ACHN (cell line): ENCODE results near the gene ZFYVE16.
A peak's percentile ranks its signal among the peaks of the same experiment; 100 is the strongest.
"Not testable (repeated sequence)": the region's sequence is repeated elsewhere in the genome, so short reads cannot be mapped to it uniquely, and the experiment has no call there.

Experiments used
- DNase-seq: peaks from one replicate; pipeline ENCODE4 v3.0.0-alpha.2; 2015
- in situ Hi-C: cut with HindIII; loops from 2 replicates; pipeline ENCODE4 v1.10.0; 2017; ENCODE audit warnings: low sequenced_read_pairs, low pct_ligation_motif_present, low pct_unique_long_range_greater_than_20kb

Gene ZFYVE16

GRCh38 chr5:80408484-80409366 is 861 bp downstream of the ZFYVE16 start:
- DNase-seq = peak; percentile 60
- in situ Hi-C loops = no loop called here

- no peak for DNase-seq
- in situ Hi-C loops = no loop called here
These were observed 1.6 kb downstream of the ZFYVE16 start for GRCh38 chr5:80409367-80409966.

GRCh38 chr5:80411589-80412219 is 3.8 kb downstream of the ZFYVE16 start:
- no peak for DNase-seq
- in situ Hi-C loops = no loop called here

- in situ Hi-C loops = no loop called here
- DNase-seq = no peak
These were observed 6.2 kb downstream of the ZFYVE16 start for GRCh38 chr5:80414113-80414512.

- in situ Hi-C loops = no loop called here
- DNase-seq = no peak
These were observed 10.1 kb downstream of the ZFYVE16 start for GRCh38 chr5:80417973-80418372.

GRCh38 chr5:80424365-80424764 is 16.5 kb downstream of the ZFYVE16 start:
- in situ Hi-C loops, DNase-seq: not testable (repeated sequence)

GRCh38 chr5:80435476-80435875 is 27.6 kb downstream of the ZFYVE16 start:
- in situ Hi-C loops = no loop called here
- no peak for DNase-seq

GRCh38 chr5:80437326-80437725 is 29.5 kb downstream of the ZFYVE16 start:
- in situ Hi-C loops = no loop called here
- no peak for DNase-seq

- DNase-seq = no peak
- in situ Hi-C loops = no loop called here
These were observed 30.9 kb downstream of the ZFYVE16 start for GRCh38 chr5:80438739-80439138.

- DNase-seq = no peak
- in situ Hi-C loops = no loop called here
These were observed 31.3 kb downstream of the ZFYVE16 start for GRCh38 chr5:80439213-80439612.

- in situ Hi-C loops = no loop called here
These were observed 34.9 kb downstream of the ZFYVE16 start for GRCh38 chr5:80442742-80443141.

GRCh38 chr5:80453366-80453765 is 45.5 kb downstream of the ZFYVE16 start:
- in situ Hi-C loops = no loop called here
- DNase-seq = no peak

More at GRCh38 chr5:80442742-80443141, 34.9 kb downstream of the ZFYVE16 start:
- DNase-seq = no peak

GRCh38 chr5:80463269-80463668 is 55.4 kb downstream of the ZFYVE16 start:
- DNase-seq = no peak
- in situ Hi-C loops = no loop called here

GRCh38 chr5:80466669-80467485 is 59.0 kb downstream of the ZFYVE16 start:
- DNase-seq = no peak
- in situ Hi-C loops = no loop called here

- DNase-seq = no peak
- in situ Hi-C loops = no loop called here
These were observed 60.3 kb downstream of the ZFYVE16 start for GRCh38 chr5:80468131-80468530.

- in situ Hi-C loops, DNase-seq: not testable (repeated sequence)
These were observed 62.8 kb downstream of the ZFYVE16 start for GRCh38 chr5:80470631-80471030.

GRCh38 chr5:80474929-80475328 is 67.1 kb downstream of the ZFYVE16 start:
- in situ Hi-C loops = no loop called here

GRCh38 chr5:80479713-80480112 is 71.8 kb downstream of the ZFYVE16 start:
- no peak for DNase-seq

More at GRCh38 chr5:80474929-80475328, 67.1 kb downstream of the ZFYVE16 start:
- DNase-seq = no peak

GRCh38 chr5:80480354-80480753 is 72.5 kb downstream of the ZFYVE16 start:
- DNase-seq = no peak
- in situ Hi-C loops = no loop called here

More at GRCh38 chr5:80479713-80480112, 71.8 kb downstream of the ZFYVE16 start:
- in situ Hi-C loops = no loop called here
